ENCODE measurements around the gene GYG2. TPM values are rescaled to one million over a fixed set of nuclear protein-coding genes. Genes with fewer than 3 reads are reported as not detected.

Gene GYG2
- polyA plus RNA-seq, 1 of the 3 experiments (the other 2 are of a cell fraction), result 1.8 TPM

GRCh38 chrX:2931612-2932011 lies 102.9 kb downstream of the GYG2 start:
- H3K9me3 ChIP-seq, result no peaks in the 10 kb centered on the region
- 86% methylated on average over 4 of the region's 4 CpGs for WGBS (ENCODE audit: low lambda C conversion rate)
- H4K20me1 ChIP-seq (ENCODE audit: insufficient read depth), result no peaks in the 10 kb centered on the region
- H2AFZ ChIP-seq (ENCODE audit: low read depth), result no peak overlapping the region
- ChIA-PET POLR2A (no interaction called here), CTCF (interaction anchor here (1.2 kb wide), 1 partner anchor 19 kb away, joined by 3 read pairs; no protein-coding TSS in a partner anchor)
- H3K9ac ChIP-seq, result no peak overlapping the region
- TF ChIP-seq TAF1 (IDR thresholded peaks at IDR 0.05; ENCODE audit: borderline replicate concordance, low read depth, low read length) (no peak), FOXJ3 (CRISPR knock-in tag; IDR thresholded peaks at IDR 0.05) (no peak), RAD21 (IDR thresholded peaks at IDR 0.05; ENCODE audit: low read length) (no peak), MEF2A (IDR thresholded peaks at IDR 0.05; ENCODE audit: borderline replicate concordance, low read depth) (no peak), TEAD4 (IDR thresholded peaks at IDR 0.05; ENCODE audit: borderline replicate concordance, insufficient read depth) (no peak), RCOR1 (IDR thresholded peaks at IDR 0.05; ENCODE audit: low read length) (no peak), EP300 (IDR thresholded peaks at IDR 0.05; ENCODE audit: borderline replicate concordance in 1 of 2, low read depth in 1 of 2, low read length in 1 of 2) (no peak), CTCF (IDR thresholded peaks at IDR 0.05) (no peak), GATA2 (CRISPR knock-in tag; IDR thresholded peaks at IDR 0.05) (no peak), SMC3 (IDR thresholded peaks at IDR 0.05; ENCODE audit: low read depth, low read length) (no peak), RXRA (IDR thresholded peaks at IDR 0.05; ENCODE audit: borderline replicate concordance, low read depth) (no peak), NRF1 (IDR thresholded peaks at IDR 0.05; ENCODE audit: low read depth, low read length) (no peak)
- no peaks in the 10 kb centered on the region for H3K9me2 ChIP-seq
- H3K36me3 ChIP-seq (replicated peaks in 1 of 2; ENCODE audit: control insufficient read depth in 1 of 2, insufficient read depth in 2 of 2, low read length in 1 of 2), result no peaks in the 10 kb centered on the region
- peaks cover 5% of the 10 kb centered on the region for H3F3A ChIP-seq (replicated peaks; ENCODE audit: insufficient read depth)
- no peaks in the 10 kb centered on the region; the same call in 1 of the 2 replicates for H3K27me3 ChIP-seq (ENCODE audit: insufficient read depth)
- no peak overlapping the region for H3K4me2 ChIP-seq
- no peak overlapping the region for H3K27ac ChIP-seq (ENCODE audit: low read depth in 2 of 2, low read length in 1 of 2)
- H3K4me1 ChIP-seq (ENCODE audit: control insufficient read depth in 1 of 2, insufficient read depth in 2 of 2, low read depth in 1 of 2, low read length in 1 of 2), result no peaks in the 10 kb centered on the region; a peak in 1 of 4 replicates
- no peaks in the 10 kb centered on the region for H3K79me2 ChIP-seq (ENCODE audit: insufficient read depth)
- no peak for DNase-seq
- no peak overlapping the region for H3K4me3 ChIP-seq (ENCODE audit: low read depth in 2 of 2, low read length in 1 of 2)

Other genes with a start within 250 kb of the GYG2 start
- gene CD99, start 137.6 kb upstream of the GYG2 start, polyA plus RNA-seq (2012; rRNA removed), result 149 and 346 TPM in 2 replicates
- gene XG, start 76.9 kb upstream of the GYG2 start, polyA plus RNA-seq (2012; rRNA removed), result 0.42 and 0.76 TPM in 2 replicates
- gene ARSD, start 100.4 kb downstream of the GYG2 start, polyA plus RNA-seq (2012; rRNA removed), result 19.8 and 20.0 TPM in 2 replicates
- not detected in 2 replicates for gene ARSH, start 177.6 kb downstream of the GYG2 start, polyA plus RNA-seq (2012; rRNA removed)
- not detected in 2 replicates for gene ARSF, start 212.5 kb downstream of the GYG2 start, polyA plus RNA-seq (2012; rRNA removed)

All from SK-N-SH (cell line).